Sigmoid colon (tissue), 7 donors: ENCODE data around the gene ATXN10. TPM values are rescaled to one million over a fixed set of nuclear protein-coding genes. Genes with fewer than 3 reads are reported as not detected.

Experiments
- DNase-seq: peaks from one replicate; pipeline ENCODE4 v3.0.0-alpha.2; 2019
- H3K27ac ChIP-seq, 4 donors: fragments of 200-600 bp; sonication (generic); one replicate each; pipeline ENCODE4 v1.5.1; 2016 to 2019; ENCODE audit warnings: mild to moderate bottlenecking in 1 of 4
- H3K27me3 ChIP-seq, 3 donors: fragments of 200-600 bp; sonication (generic); one replicate each; pipeline ENCODE4 v1.5.1; 2019; ENCODE audit warnings: mild to moderate bottlenecking in 1 of 3
- H3K36me3 ChIP-seq, 4 donors: fragments of 200-600 bp; sonication (generic); one replicate each; pipeline ENCODE4 v1.5.1; 2016 to 2019
- H3K4me1 ChIP-seq, 4 donors: fragments of 200-600 bp; sonication (generic); one replicate each; pipeline ENCODE4 v1.5.1; 2017 to 2019
- H3K4me3 ChIP-seq, 4 donors: fragments of 200-600 bp; sonication (generic); one replicate each; pipeline ENCODE4 v1.5.1; 2017 to 2019; ENCODE audit warnings: mild to moderate bottlenecking in 2 of 4, moderate library complexity in 1 of 4
- H3K9me3 ChIP-seq, 4 donors: fragments of 200-600 bp in 3 of 4; sonication (generic) in 3 of 4; one replicate each; pipeline versions ENCODE4 v1.5.1 to v1.6.1; 2013 to 2019
- EP300 ChIP-seq, 4 donors: sonication (generic); formaldehyde crosslinking; IDR thresholded peaks; one replicate each; pipeline ENCODE4 v1.6.1; 2017; ENCODE audit warnings: antibody characterized with exemption in 4 of 4
- POLR2A ChIP-seq, 2 donors: fragments of 450-650 bp; IDR thresholded peaks; one replicate each; pipeline ENCODE4 v1.6.1; 2016; ENCODE audit warnings: antibody characterized with exemption in 2 of 2, mild to moderate bottlenecking in 2 of 2, moderate library complexity in 2 of 2
- POLR2AphosphoS5 ChIP-seq, 4 donors: sonication (generic); formaldehyde crosslinking; IDR thresholded peaks; one replicate each; pipeline ENCODE4 v1.6.1; 2017; ENCODE audit warnings: antibody characterized with exemption in 4 of 4
- WGBS, 2 donors: extraction: QIAGEN DNeasy Blood & Tissue Kit; methylation state at CpG; one replicate each; pipeline ENCODE4 v1.1.7; 2013; 5-methylcytosine and 5-hydroxymethylcytosine counted together
- intact Hi-C: fragments of 100-400 bp; cut with DNase I; formaldehyde crosslinking; loops from one replicate; pipeline ENCODE4 v1.15.1; 2023
- polyA plus RNA-seq, 3 donors: library from polyadenylated mRNA; stranded (reverse); fragments of 200-250 nt; gene quantifications; one replicate each; pipeline ENCODE4 v1.2.3, GENCODE V29; 2013
- small RNA-seq, 3 donors: library from RNA; depleted of rRNA; stranded (forward); fragments of <200 nt; gene quantifications; one replicate each; pipeline ENCODE3, GENCODE V24; 2016
- total RNA-seq, 4 donors: library from RNA; depleted of rRNA; stranded (reverse); fragments of >200 nt; gene quantifications; one replicate each; pipeline ENCODE4 v1.1.0, GENCODE V29; 2016
- TF ChIP-seq, protein P1 (sequence below), 4 experiments: fragments of 450-650 bp in 3 of 4; fragments of 200-600 bp in 1 of 4; IDR thresholded peaks; one replicate each; pipeline ENCODE4 v1.5.1; 2016 to 2019; ENCODE audit warnings: antibody characterized with exemption in 4 of 4, mild to moderate bottlenecking in 3 of 4, moderate library complexity in 2 of 4
- donor health status: healthy with polysubstance abuse.
- donor health status: Bipolar disorder and iron deficiency.
- donor health status: healthy.

Gene ATXN10
- total and polyA plus RNA-seq, 7 donors, result 37.9 to 187 (median 160) TPM

DNA sequence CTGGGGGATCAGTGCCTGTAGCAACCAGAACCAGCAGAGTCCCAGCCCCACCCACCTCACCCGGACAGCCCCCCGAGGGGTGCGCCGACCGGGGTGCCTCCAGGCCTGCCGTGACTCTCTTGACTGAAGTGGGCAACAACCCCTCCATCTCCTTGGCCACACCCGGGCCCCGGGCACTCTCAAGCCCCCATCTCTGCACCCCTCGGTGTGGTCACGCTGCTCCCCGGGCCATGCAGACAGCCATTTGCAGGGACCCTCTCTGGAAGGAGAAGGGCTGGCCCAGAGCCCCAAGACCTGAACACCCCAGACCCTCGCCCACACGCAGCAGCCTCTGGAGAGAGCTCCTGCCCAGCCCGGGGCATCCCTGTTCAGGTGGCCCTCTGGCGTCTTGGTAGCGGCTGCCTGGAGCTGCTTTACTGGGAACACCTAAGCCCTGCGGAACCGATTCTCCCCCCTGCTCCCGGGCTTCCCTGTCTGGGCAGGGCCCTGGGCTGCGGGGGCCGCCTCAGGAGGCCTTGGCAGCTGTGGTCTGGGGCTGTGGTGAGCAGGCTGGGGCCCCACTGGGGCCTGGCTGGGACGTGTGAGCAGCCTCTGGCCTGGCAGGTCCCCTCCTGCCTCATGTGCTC, 220.5 kb downstream of the ATXN10 start:
- no peak for DNase-seq
- 74 to 80% methylated on average over 22 of the region's 22 CpGs for WGBS, 2 donors

DNA sequence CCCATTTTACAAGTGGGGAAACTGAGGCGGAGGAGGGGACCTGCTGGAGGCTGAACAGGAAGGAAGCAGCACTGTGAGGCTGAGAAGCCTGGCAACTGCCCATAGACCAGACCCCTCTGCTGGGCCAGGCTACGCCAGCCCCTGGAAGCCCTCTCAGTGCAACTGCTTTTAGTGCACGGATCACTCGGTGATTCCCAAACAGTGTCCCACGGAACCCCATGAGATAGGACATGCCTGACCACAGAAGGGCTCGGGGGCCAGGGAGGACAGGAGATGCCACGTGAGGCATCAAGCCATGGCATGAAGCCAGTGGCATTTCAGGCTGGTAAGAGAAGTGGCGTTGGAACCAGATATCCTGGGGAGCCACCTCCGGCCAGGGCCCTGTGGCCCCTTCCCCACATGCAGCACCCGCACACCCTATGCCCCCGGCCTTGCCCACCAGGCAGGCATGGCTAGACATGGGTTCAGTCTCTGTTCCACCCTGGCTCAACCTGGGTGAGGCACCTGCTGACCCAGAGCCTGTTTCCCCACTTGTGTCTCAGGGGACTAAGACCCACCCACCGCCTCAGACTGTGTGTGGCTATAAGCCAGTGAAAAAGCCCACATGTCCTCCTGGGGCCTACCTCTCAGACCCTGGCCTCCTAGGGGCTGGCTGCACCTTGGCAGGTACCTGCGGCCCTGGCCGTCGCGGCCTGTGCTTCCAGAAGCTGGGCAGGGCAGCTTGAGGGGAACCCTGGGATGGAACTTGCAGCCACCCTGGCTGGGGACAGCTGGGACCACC, 221.2 kb downstream of the ATXN10 start:
- Histone ChIP-seq H3K4me1 (peaks cover 0 to 7% (median 2%) of the 10 kb centered on the region in 4 donors), H3K27me3 (peaks cover 0 to 51% (median 34%) of the 10 kb centered on the region in 3 donors), H3K4me3 (no peak overlapping the region), H3K36me3 (no peaks in the 10 kb centered on the region), H3K27ac (no peak overlapping the region), H3K9me3 (no peaks in the 10 kb centered on the region)
- TF ChIP-seq POLR2A (IDR thresholded peaks at IDR 0.05), result no peak
- no peak for TF ChIP-seq EP300 (IDR thresholded peaks at IDR 0.05)
- TF ChIP-seq, protein P1, sequence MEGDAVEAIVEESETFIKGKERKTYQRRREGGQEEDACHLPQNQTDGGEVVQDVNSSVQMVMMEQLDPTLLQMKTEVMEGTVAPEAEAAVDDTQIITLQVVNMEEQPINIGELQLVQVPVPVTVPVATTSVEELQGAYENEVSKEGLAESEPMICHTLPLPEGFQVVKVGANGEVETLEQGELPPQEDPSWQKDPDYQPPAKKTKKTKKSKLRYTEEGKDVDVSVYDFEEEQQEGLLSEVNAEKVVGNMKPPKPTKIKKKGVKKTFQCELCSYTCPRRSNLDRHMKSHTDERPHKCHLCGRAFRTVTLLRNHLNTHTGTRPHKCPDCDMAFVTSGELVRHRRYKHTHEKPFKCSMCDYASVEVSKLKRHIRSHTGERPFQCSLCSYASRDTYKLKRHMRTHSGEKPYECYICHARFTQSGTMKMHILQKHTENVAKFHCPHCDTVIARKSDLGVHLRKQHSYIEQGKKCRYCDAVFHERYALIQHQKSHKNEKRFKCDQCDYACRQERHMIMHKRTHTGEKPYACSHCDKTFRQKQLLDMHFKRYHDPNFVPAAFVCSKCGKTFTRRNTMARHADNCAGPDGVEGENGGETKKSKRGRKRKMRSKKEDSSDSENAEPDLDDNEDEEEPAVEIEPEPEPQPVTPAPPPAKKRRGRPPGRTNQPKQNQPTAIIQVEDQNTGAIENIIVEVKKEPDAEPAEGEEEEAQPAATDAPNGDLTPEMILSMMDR (IDR thresholded peaks at IDR 0.05), result no peak
- no peak for TF ChIP-seq POLR2AphosphoS5 (IDR thresholded peaks at IDR 0.05)
- DNase-seq, result no peak
- WGBS, 2 donors, result 81 to 83% methylated on average over 16 of the region's 16 CpGs
- intact Hi-C loops, result no loop called here

More for the DNA sequence above, 220.5 kb downstream of the ATXN10 start:
- Histone ChIP-seq H3K9me3 (no peaks in the 10 kb centered on the region), H3K27ac (no peak overlapping the region), H3K4me1 (peaks cover 0 to 7% (median 2%) of the 10 kb centered on the region in 4 donors), H3K4me3 (no peak overlapping the region), H3K36me3 (no peaks in the 10 kb centered on the region), H3K27me3 (peaks cover 0 to 50% (median 34%) of the 10 kb centered on the region in 3 donors)
- intact Hi-C loops, result no loop called here
- TF ChIP-seq POLR2A (IDR thresholded peaks at IDR 0.05) (no peak), POLR2AphosphoS5 (IDR thresholded peaks at IDR 0.05) (no peak), EP300 (IDR thresholded peaks at IDR 0.05) (no peak)
- TF ChIP-seq, protein P1 (IDR thresholded peaks at IDR 0.05), result no peak

DNA sequence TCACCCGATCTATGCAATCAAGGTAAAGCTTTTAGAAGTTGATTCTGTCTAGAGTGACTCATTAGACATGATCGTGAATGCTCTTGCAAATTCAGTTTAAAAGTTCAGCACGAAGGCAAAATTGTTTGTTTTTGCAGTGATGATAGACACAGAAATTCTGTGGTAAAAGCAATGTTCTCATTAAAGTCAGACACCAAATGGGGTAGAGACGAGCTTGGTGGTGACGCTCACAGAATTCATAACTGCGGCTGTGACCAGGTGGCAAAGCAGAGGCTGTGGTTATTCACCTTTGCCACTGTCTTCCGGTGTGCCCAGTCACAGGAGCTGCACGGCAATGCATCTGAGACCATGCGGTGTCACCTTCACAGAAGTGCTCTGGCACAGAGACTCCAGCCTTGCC, 221.9 kb downstream of the ATXN10 start:
- Histone ChIP-seq H3K27ac (no peak overlapping the region), H3K9me3 (no peaks in the 10 kb centered on the region), H3K36me3 (no peaks in the 10 kb centered on the region), H3K4me1 (peaks cover 0 to 7% (median 2%) of the 10 kb centered on the region in 4 donors), H3K27me3 (peaks cover 0 to 51% (median 34%) of the 10 kb centered on the region in 3 donors), H3K4me3 (no peak overlapping the region)
- TF ChIP-seq, protein P1 (IDR thresholded peaks at IDR 0.05), result no peak
- TF ChIP-seq POLR2AphosphoS5 (IDR thresholded peaks at IDR 0.05) (no peak), POLR2A (IDR thresholded peaks at IDR 0.05) (no peak), EP300 (IDR thresholded peaks at IDR 0.05) (no peak)
- intact Hi-C loops, result no loop called here
- DNase-seq, result no peak
- WGBS, 2 donors, result 75 to 85% methylated on average over 9 of the region's 9 CpGs

Small RNAs within 50 kb of the gene (small RNA-seq; reads per million reads assigned to genes)
- gene MIR4762, result 0 to 0.32 (median 0) reads per million in 3 donors
- gene RNU6-1161P, result 0 reads per million in 3 donors

Other genes starting within 250 kb of the ATXN10 start
- 100 to 1,000 TPM; 123 to 230 (median 205) TPM for gene FBLN1, start 169.0 kb upstream of the ATXN10 start, total RNA-seq
- gene FBLN1, start 169.0 kb upstream of the ATXN10 start, polyA plus RNA-seq, result 10 to 100 TPM in 2 of 3 donors, 1 to 10 TPM in 1; 9.0 to 43.6 (median 33.0) TPM